CD4-positive, alpha-beta T cell treated with Interleukin-12 subunit alpha and Interleukin-12 subunit beta, for 1 hour (primary cell): ENCODE results near the gene LMAN1.

Source experiments
- DNase-seq: peaks from one replicate; pipeline ENCODE4 v3.0.0-alpha.2; 2020

Gene LMAN1, protein sequence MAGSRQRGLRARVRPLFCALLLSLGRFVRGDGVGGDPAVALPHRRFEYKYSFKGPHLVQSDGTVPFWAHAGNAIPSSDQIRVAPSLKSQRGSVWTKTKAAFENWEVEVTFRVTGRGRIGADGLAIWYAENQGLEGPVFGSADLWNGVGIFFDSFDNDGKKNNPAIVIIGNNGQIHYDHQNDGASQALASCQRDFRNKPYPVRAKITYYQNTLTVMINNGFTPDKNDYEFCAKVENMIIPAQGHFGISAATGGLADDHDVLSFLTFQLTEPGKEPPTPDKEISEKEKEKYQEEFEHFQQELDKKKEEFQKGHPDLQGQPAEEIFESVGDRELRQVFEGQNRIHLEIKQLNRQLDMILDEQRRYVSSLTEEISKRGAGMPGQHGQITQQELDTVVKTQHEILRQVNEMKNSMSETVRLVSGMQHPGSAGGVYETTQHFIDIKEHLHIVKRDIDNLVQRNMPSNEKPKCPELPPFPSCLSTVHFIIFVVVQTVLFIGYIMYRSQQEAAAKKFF

DNA sequence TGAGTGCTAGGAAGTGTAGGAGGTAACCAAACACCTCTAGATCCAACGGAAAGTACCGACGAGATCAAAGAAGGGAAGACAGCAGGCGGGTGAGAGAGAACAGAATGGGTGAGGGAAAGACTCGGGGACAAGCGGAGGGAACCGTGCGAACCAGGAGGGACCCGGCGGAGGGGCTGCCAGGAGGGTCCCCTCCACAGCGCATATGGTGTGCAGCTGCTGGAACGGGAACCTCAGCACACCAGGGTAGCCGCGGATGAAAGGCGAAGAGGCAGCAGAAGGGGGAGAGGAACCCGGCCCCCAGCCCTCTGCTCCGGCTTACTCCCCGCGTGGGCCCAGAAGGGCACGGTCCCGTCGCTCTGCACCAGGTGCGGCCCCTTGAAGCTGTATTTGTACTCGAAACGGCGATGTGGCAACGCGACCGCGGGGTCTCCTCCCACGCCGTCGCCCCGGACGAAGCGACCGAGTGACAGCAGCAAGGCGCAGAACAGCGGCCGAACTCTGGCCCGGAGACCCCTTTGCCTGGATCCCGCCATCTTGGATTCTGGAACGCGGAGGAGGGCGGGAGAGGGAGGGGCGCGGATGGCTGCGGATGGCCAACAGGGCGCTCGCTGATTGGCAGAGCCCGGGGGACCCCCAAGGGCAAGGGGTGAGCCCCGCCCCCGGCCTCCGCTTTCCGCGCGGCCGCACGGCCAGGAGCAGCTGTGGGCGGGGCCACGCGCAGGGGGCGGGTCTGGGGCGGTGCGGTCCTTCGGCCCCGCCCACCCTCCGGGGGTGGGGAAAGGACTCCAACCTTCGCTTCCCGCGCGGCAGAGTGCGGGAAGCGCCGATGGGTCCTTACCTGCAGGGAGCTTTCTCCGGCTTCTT, at the start of gene LMAN1:
Gene LMAN1 (minus strand): TSS at position 554 of the 864 bp plus-strand sequence. CDS start 21 bp downstream, at position 533.
- DNase-seq = peak; percentile 94

DNA sequence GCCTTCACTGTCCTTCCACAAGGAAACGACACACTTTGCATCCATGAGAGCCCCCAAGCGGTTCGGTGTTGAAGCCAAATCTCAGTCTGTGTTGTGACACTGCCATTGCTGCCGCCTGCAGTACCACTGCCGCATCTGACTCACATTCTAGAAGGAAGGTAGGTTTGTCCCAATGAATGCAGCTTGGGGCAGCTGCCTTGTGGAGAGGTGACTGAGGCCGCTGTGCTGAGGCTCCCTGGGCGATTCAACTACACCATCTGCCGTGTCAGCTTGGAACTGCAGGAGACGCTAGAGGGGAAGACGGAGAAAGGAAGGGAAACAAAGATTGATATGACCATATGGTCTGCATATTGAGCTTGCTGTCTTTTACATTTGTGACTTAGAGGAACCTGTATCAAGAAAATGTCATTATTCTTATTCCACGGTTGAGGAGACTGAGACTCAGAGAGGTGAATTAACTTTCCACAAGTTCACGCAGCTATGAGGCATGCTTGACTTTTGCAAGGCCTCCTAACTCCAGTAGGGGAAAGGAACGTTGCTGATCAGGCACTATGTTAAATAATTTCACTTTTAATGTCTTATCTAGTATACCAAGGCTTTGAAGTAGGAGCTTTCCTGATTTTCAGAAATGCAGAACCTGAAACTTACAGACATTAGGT, 43.5 kb upstream of the LMAN1 start:
- DNase-seq = peak; percentile 63

DNA sequence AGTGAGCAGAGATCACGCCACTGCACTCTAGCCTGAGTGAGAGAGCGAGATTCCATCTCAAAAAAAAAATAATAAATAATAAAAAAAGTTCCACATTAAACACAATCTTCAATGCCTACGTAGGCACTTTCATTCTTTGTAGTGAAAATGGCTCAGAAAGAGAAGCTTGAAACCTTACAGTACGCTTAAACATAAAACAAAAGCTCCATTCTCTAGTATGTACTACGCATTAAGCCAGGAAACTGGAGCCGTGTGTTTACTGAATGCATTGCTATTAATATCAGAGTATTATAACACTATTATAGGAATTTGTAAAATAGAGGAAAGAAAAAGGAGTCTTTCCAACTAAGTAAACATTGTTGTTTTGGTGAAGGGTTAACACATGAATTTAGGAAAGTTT, 41.3 kb upstream of the LMAN1 start:
- no peak for DNase-seq

DNA sequence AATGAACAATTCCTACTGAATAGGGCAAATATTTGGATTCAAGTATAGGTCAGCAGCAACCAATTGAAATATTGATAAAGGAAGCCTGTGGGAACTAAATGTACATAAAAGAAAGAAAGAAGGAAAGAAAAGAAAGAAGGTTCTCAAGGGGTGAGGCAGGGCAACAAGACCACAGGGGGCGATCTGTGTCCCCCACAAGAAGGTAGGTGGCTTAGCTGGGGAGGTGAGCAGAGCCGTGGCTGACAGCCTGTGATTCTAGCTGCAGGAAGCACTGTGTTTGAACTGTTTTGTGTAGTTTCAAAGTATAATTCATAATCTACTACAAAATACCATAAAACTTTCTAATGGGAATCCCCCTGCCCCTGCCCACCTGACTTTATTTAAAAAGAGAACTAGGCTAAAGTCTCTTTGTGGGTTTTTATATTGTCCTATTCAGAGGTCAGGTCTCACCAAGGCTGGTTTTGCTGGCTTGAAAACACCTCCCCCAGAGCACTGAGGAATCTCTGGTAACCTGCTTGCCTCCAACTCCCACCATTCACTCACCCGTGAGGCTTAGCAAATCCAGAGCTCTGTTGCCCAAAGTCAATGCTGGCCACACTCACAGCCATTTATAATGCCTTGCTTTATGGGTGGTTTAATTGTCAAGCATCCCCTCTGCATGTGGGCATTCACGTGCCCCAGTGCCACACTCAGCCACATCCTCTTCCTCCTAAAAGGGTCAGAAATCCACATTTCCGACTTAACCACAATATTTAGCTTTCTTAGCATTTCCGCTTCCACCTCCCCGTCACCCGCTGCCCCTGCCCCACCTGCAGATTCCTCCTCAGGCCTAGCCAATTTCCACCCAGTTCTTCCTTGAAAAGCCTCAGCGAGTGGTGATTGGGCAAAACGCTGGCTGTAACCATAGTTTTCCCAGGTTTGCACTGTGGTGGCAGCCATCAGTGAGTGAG, 36.4 kb upstream of the LMAN1 start:
- no peak for DNase-seq

DNA sequence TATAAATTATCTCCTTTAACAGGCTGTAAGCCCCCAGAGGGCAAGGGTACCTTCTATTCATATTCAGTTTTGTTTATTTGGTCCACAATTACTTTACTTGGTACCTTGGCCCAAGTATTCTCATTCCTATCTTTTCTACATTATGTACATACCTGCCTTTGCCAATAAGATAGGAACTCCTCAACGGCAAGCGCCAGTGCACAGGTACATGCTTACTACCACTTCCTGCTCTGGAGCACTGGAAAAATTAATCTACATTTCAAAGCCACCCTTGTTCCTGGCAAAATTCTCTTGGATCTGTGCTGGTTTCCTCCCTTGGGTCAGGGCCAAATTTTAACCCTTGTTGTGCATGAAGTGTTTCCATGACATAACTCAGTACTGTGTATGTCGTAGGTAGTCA, 34.3 kb upstream of the LMAN1 start:
- no peak for DNase-seq

DNA sequence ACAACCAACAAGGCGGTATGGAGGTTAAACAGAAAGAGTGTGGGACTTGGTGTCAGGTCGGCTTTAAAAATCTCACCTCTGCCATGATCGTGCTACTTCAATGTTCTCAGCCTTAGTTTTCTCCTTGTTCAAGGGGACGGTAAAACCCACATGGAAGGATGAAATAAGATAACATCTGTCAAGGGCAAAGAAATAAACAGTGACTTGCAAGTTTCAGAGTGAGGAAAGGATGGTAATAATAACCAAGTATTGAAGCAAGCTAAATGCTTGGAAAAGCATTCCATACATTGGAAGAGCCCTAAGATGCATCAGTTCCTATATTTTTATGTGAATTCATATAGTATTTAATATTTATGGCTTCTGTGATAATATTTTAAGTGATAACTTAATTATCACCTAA, 29.8 kb upstream of the LMAN1 start:
- DNase-seq = no peak

DNA sequence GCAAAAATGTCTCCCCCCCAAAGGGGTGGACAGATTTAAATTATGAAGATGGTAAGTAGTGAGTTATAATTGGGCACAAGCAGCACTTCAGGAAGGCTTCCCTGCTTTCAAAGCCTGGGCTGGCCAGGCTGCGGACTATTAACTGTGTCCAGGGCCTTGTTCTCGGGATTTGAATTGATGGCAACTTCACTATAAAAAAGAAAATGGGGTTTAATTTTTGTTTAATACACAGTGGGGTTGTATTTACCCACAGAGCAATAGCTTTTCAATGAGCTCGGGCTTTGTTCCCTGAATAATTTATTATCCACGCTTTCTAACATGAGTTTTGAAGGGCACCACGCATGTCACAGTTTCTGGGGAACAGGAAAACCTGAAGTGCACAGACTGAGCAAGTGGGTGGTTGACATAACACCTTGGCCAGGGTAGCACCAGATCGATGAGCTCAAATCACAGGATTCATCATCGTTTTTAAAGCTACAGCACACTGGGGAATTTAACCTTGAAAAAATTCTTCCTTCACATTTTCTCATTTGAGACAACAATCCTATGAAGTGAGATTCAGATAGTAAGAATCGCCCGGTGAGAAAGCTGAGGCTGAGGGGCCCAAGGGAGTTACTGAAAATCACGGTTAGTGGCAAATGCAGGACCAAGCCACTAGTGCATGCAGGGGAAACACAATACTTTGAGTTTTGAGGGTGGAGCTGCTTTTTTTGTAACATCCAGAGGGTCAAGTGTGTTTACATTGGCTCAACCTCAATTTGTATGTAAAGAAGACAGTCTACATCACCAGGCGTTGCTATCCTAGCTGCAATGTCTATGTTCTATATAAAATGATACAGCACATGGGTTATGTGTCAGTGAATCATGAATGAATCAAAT, 28.9 kb upstream of the LMAN1 start:
- no peak for DNase-seq

DNA sequence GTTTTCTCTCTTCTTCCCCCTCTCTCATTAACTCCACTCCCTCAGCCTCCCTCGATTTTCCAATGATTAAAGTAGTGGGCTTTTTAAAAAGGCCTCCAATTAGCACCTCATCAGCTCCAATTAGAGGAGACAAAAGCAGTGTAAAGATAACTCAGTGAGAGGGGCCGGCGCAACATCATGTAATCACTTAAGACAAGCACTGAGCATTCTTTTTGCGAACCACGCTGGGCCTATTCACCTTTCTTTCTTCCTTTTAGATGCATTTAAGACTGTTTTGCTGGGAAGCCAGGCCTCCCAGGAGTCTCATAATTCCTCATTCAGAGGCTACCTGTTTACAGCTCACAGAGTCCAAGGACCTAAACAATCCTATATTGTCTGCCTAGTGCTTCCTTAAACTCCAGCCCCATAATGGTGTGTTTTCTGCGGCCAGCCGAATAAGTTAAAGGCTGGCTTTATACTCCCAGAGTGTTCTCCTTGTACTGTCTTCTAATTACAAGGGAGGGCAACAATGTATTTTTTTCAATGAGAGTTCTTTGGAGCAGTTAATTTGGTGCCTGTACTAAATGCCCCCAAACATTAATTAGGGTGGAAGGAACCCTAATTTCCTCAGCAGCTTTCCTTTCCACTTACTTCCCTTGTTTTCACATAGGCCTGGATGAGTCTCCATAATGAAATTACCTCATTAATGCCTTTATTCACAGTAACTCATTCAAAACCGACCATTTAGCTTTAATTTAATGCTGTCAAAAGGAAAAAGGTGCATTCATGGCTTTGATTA, 28.0 kb upstream of the LMAN1 start:
- no peak for DNase-seq

DNA sequence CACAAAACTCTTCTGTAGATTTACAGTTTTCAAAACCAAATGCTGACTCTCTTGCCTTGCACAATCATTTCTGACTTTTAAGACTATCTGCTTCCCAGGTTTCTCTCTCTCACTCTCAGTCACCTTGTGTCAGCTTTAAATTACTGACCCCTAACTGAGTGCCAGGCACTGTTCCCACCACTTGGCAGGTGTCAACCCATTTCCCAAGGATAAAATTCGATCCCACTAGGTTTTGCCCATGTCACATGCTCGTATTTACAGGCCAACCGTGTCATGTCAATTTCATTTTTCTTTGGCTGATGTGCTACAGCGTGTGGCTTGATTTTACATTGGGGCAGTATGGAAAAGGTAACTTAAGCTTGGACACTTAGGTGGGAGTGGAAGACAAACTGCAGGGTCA, 26.1 kb upstream of the LMAN1 start:
- no peak for DNase-seq

DNA sequence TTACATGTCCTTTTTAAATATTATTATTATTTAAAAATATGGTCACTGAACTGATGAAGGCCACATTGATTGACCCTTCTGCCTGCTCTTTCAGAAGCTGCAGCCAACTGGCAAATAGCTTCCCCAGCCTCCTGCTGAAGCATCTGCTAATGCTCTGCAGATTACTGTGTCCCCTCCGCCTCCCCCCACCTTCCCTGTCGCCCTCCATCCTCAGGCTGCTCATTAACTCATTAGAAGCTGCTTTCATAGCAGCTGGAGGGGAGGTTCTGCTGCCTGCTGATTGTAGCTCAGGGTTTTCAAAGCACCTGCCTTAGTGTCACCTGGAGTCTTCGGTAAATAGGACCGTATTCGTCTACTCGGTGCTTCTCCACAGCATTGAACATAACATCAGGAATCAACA, 24.8 kb upstream of the LMAN1 start:
- no peak for DNase-seq

DNA sequence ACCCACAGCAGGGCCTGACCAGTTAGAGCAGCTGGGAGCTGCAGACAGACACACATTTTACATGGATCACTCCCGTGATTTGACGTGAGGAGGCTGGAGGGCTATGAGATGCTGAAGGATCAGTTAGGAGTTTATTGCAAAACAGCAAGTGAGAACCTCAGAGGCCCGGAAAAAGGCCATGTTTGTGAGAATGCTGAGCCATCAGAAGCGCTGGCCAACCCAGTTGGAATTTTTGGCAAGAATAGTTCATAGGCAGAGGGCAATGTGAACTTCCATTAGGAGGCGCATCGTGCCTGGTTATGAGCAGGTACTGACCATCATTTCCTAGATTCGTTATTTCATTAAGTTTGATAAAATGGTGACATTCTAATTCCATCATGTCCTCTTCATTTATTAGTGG, 23.3 kb upstream of the LMAN1 start:
- DNase-seq = no peak

DNA sequence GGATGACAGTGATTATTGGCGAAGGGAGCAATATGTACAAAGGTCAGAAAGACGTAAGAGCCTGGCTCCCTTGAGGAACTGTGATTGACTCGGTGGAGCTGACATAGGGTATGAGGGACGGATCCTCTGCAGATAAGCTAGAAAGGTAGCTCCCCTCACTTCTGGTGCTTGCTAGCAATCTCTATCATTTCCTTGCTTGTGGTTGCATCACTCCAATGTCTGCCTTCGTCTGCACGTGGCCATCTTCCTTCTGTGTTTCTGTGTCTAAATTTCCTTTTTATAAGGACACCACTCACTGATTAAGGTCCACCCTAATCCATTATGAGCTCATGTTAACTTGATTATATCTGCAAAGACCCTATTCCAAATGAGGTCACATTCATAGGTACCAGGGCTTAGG, 22.9 kb upstream of the LMAN1 start:
- no peak for DNase-seq

DNA sequence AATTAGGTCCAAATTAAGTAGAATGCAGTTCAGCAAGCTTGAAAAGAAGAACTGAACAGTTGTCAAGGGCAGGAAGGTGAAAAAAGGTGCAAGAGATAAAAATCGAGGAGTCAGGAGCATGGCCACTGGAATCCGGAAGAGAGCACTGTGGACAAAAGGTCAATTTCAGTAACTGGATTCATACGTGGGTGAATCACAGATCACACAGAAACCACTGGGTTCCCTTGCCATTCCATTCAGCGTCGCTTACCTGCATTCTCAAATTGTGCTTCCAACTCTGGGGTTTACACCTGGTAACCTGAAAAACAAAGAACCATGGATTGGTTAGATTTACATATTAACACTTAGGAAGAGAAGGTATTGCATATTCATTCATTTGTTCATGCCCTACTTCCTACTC, 21.6 kb upstream of the LMAN1 start:
- DNase-seq = no peak

DNA sequence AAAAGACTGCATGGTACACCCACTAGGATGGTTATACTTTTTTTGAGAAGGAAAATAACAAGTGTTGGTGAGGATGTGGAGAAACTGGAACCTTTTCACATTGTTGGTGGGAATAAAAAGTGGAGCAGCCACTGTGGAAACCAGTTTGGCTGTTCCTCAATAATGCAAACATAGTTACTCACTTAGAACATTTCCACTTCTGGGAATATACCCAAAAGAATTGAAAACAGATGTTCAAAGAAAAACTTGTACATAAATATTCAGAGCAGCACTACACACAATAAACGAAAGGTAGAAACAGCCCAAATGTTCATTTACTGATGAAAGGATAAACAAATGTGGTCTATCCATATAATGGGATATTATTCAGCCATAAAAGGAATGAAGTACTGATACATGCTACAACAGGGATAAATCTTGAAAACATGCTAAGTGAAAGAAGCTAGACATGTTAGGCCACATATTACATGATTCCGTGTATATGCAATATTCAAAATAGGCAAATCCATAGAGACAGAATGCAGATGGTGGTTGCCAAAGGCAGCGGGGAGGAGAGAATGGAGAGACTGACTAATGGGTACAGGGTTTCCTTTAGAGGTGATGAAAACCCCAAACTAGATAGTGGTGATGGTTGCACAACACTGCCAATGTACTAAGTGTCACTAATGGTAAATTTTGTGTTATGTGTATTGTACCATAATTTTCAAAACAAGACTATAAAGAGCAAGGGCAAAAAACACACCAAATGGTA, 20.9 kb upstream of the LMAN1 start:
- DNase-seq = no peak

DNA sequence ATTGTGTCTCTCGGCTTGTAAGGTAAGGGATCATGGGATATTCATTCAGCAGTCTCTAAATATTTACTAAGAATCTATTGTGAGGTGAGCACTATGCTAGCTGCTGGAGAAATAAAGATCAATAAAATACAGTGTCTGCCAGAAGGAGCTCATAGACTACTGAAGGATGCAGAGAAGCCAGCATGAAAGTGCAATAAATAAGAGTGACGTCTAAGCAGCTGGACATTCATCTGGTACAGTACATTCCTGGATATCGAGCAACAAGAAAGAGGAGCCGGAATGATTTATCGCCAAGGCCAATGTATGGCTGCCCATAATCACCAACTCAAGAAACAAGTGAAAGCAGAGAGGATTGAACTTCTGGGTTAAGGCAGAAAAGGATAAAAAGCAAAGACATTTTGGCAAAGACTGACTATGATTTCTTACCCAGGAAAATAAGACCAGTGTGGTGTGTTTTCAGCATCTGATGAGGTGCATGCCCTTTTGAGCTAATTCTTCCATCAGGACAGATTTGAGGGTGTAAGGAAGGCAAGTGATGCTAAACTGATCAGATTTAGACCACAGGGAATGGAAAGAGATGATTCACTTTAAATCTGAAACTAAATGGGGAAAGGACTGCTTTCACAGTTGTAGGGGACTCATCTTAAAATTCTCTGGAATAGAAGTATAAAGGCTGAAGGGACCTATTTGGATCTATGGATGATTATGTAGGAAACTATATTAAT, 18.7 kb upstream of the LMAN1 start:
- DNase-seq = no peak

DNA sequence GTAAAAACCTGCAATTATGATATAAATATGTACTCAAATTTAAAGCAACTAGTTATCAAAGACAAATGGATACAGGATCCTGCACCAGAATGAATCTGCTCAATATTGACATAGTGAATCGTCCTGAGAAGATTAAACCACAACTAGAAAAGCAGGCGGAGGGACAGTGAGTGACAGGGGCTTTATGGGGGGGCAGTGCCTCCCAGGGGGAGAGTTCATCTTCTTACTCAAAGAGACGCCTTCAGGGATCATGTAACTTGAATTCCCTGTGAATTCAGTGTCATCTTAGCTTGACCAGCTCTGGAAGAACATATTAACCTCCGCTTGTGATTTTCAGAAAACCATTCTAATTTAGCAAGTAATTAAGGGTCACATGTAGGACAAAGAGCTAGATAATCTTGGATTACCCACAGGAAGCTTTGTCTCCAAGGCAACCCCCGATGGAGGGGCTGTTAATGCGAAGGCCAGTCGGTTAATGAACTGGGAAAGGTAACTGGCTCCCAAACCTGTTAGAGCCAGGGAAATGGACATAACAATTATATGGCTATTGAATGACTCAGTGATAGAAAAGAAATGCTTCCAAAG, 17.4 kb upstream of the LMAN1 start:
- no peak for DNase-seq

DNA sequence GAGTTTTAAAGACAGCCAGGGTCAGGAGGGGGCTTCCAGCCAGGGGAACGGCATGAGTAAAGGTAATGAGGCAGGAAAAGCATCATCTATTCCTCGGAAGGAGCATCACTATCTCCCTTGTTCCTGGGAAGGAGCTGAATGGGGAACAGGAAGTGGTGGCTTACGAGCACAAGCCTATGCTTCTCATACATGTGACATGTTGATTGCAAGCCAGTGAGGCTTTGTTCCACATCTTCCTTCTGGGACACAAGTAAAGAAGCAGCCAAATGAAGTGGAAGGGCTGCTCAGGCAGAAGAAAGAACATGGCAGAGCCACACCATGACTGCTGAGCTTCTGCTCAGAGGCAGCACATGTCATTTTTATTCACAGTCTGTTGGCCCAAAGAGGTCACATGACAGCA, 15.1 kb upstream of the LMAN1 start:
- no peak for DNase-seq

DNA sequence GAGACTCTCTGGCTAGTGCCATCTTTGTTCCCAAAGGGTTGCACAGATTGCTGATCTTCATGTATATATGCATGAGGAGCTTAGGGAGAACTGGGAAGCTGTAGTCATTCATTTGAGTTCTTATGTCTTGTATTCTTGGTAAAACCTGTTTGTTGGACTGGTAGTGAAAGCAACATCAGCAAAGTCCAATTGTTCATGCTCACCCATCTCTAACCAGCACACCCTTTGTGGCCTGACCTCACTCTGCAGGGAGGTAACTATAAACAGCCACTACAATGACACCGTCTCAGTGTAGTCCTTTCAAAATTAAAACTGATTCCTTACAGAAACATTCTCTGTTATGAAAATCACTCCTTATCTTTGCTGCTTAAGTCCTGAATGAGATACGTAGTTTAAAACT, 13.9 kb upstream of the LMAN1 start:
- no peak for DNase-seq

DNA sequence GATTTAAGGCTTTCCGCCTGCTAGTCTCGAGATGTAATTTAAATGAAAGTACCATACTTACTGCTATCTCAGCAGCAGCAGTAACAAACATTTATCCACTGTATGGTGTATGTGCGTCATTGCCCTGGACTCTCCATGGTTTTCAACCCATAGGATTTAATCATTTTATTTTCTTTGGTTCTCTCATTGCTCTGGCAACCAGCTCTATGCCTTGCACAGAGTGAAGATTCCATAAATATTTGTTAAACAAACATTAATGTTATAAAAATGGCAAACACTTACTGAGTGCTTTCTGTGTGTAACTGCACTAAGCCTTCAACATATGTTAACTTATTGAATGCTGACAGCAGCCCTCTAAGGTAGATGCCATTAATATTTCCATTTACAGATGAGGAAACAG, 1.3 kb upstream of the LMAN1 start:
- no peak for DNase-seq
